Neural progenitor cell (in vitro differentiated cells): Measurements from ENCODE around the gene KIRREL3. TPM values are rescaled to one million over a fixed set of nuclear protein-coding genes. Genes with fewer than 3 reads are reported as not detected.

Source experiments
- DNase-seq: peaks from one replicate; pipeline ENCODE4 v3.0.0-alpha.2; 2016; ENCODE audit warnings: low spot score
- H2AFZ ChIP-seq: fragments of 200-600 bp; sonication (generic); replicated peaks from 2 replicates; pipeline ENCODE4 v1.6.1; 2016; ENCODE audit warnings: antibody characterized with exemption
- H3F3A ChIP-seq: fragments of 200-600 bp; sonication (generic); 2 replicates; pipeline ENCODE4 v1.6.1; 2016; ENCODE audit warnings: antibody characterized with exemption, low read depth
- H3K27ac ChIP-seq: fragments of 200-600 bp; sonication (generic); 2 replicates; pipeline ENCODE4 v1.5.1; 2016; ENCODE audit warnings: mild to moderate bottlenecking
- H3K27me3 ChIP-seq: fragments of 200-600 bp; sonication (generic); 2 replicates; pipeline ENCODE4 v1.6.1; 2016; ENCODE audit warnings: mild to moderate bottlenecking, moderate library complexity
- H3K36me3 ChIP-seq: fragments of 200-600 bp; sonication (generic); 2 replicates; pipeline ENCODE4 v1.5.1; 2016
- H3K4me1 ChIP-seq: fragments of 200-600 bp; sonication (generic); 2 replicates; pipeline ENCODE4 v1.6.1; 2016; ENCODE audit warnings: mixed run types
- H3K4me2 ChIP-seq: fragments of 200-600 bp; sonication (generic); 2 replicates; pipeline ENCODE4 v1.6.1; 2016
- H3K4me3 ChIP-seq: fragments of 200-600 bp; sonication (generic); 2 replicates; pipeline ENCODE4 v1.5.1; 2016
- H3K79me2 ChIP-seq: fragments of 200-600 bp; sonication (generic); 2 replicates; pipeline ENCODE4 v1.6.1; 2016; ENCODE audit warnings: low read depth
- H3K9ac ChIP-seq: fragments of 200-600 bp; sonication (generic); 2 replicates; pipeline ENCODE4 v1.6.1; 2016
- H3K9me3 ChIP-seq: fragments of 200-600 bp; sonication (generic); 2 replicates; pipeline ENCODE4 v1.5.1; 2016; ENCODE audit warnings: low read depth
- H4K20me1 ChIP-seq: fragments of 200-600 bp; sonication (generic); 2 replicates; pipeline ENCODE4 v1.6.1; 2016; ENCODE audit warnings: low read depth
- H3K27ac Mint-ChIP-seq: 3 replicates; pipeline ENCODE4 v1.8.0; 2021; ENCODE audit warnings: mixed read lengths
- H3K27me3 Mint-ChIP-seq: 2 replicates; pipeline ENCODE4 v1.8.0; 2022; ENCODE audit warnings: low read depth, mild to moderate bottlenecking, inconsistent platforms, moderate library complexity, mixed read lengths; ENCODE audit not compliant: insufficient read depth
- H3K36me3 Mint-ChIP-seq: 3 replicates; pipeline ENCODE4 v1.8.0; 2021; ENCODE audit warnings: mixed read lengths
- H3K4me1 Mint-ChIP-seq: 3 replicates; pipeline ENCODE4 v1.8.0; 2021; ENCODE audit warnings: mixed read lengths
- H3K4me3 Mint-ChIP-seq: 3 replicates; pipeline ENCODE4 v1.8.0; 2021; ENCODE audit warnings: mild to moderate bottlenecking, moderate library complexity, mixed read lengths
- H3K9me3 Mint-ChIP-seq: 3 replicates; pipeline ENCODE4 v1.8.0; 2020; ENCODE audit warnings: mixed read lengths
- EZH2 ChIP-seq: fragments of 200-600 bp; sonication (generic); IDR thresholded peaks from 2 replicates; pipeline ENCODE4 v1.6.1; 2017; ENCODE audit warnings: antibody characterized with exemption, mild to moderate bottlenecking, moderate library complexity
- EZH2phosphoT487 ChIP-seq: fragments of 200-600 bp; sonication (generic); IDR thresholded peaks from 2 replicates; pipeline ENCODE4 v1.6.1; 2017; ENCODE audit warnings: antibody characterized with exemption
- total RNA-seq: library from RNA; depleted of rRNA; stranded (reverse); fragments of >200 nt; gene quantifications from 2 replicates; pipeline ENCODE4 v1.2.3, GENCODE V29; 2015; ENCODE audit warnings: low replicate concordance
- TF ChIP-seq, protein P1 (sequence below): fragments of 200-600 bp; sonication (generic); IDR thresholded peaks from 2 replicates; pipeline ENCODE4 v1.5.1; 2017; ENCODE audit warnings: antibody characterized with exemption, mild to moderate bottlenecking

The KIRREL3 gene
- total RNA-seq, 1 donor from 2014 or later, result 1.1 TPM

- Mint-ChIP-seq H3K4me3 (no peak overlapping the region), H3K27ac (no peak overlapping the region), H3K9me3 (peaks cover 8% of the 10 kb centered on the region), H3K36me3 (no peaks in the 10 kb centered on the region), H3K27me3 (no peaks in the 10 kb centered on the region), H3K4me1 (peaks cover 3% of the 10 kb centered on the region)
- H2AFZ ChIP-seq, result peak overlapping the region; percentile 58
- H3K4me2 ChIP-seq, result no peak overlapping the region
- TF ChIP-seq, protein P1, sequence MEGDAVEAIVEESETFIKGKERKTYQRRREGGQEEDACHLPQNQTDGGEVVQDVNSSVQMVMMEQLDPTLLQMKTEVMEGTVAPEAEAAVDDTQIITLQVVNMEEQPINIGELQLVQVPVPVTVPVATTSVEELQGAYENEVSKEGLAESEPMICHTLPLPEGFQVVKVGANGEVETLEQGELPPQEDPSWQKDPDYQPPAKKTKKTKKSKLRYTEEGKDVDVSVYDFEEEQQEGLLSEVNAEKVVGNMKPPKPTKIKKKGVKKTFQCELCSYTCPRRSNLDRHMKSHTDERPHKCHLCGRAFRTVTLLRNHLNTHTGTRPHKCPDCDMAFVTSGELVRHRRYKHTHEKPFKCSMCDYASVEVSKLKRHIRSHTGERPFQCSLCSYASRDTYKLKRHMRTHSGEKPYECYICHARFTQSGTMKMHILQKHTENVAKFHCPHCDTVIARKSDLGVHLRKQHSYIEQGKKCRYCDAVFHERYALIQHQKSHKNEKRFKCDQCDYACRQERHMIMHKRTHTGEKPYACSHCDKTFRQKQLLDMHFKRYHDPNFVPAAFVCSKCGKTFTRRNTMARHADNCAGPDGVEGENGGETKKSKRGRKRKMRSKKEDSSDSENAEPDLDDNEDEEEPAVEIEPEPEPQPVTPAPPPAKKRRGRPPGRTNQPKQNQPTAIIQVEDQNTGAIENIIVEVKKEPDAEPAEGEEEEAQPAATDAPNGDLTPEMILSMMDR, result no peak
- TF ChIP-seq EZH2 (no peak), EZH2phosphoT487 (no peak)
- no peak overlapping the region for H3K27ac ChIP-seq
- no peaks in the 10 kb centered on the region for H3K27me3 ChIP-seq
- H3F3A ChIP-seq, result no peaks in the 10 kb centered on the region
- no peaks in the 10 kb centered on the region for H3K36me3 ChIP-seq
- no peak overlapping the region for H3K4me3 ChIP-seq
- H3K9me3 ChIP-seq, result no peaks in the 10 kb centered on the region
- no peak overlapping the region for H3K9ac ChIP-seq
- no peak for DNase-seq
- no peaks in the 10 kb centered on the region for H3K4me1 ChIP-seq
- no peaks in the 10 kb centered on the region for H4K20me1 ChIP-seq
- H3K79me2 ChIP-seq, result no peaks in the 10 kb centered on the region
Measured at GRCh38 chr11:127028648-127029047, 28.1 kb upstream of the KIRREL3 start.

DNA sequence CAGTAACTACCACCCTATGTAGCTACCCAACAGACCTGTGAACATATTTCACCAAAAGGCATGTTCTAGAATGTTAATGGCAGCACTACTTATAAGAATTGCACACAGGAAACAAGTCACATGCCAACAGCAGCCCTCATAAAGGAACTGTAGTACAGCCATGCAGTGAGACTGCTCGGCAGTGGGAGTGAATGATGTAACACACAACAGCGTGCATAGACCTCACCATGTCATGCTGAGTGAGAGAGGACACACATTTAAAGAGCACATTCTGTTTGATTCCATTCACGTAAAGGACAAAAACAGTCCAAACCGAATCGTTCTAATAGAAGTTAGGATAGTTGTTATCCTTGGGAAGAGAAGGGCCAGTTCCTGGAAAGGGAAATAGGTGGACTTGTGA, 27.2 kb upstream of the KIRREL3 start:
- Histone ChIP-seq H4K20me1 (no peaks in the 10 kb centered on the region), H2AFZ (no peak overlapping the region), H3K36me3 (no peaks in the 10 kb centered on the region), H3K27me3 (no peaks in the 10 kb centered on the region), H3F3A (no peaks in the 10 kb centered on the region), H3K4me3 (no peak overlapping the region), H3K79me2 (no peaks in the 10 kb centered on the region), H3K27ac (no peak overlapping the region), H3K4me2 (no peak overlapping the region), H3K9ac (no peak overlapping the region), H3K9me3 (no peaks in the 10 kb centered on the region), H3K4me1 (no peaks in the 10 kb centered on the region)
- no peak for TF ChIP-seq EZH2
- Mint-ChIP-seq H3K27ac (no peak overlapping the region), H3K27me3 (no peaks in the 10 kb centered on the region), H3K4me3 (no peak overlapping the region), H3K36me3 (no peaks in the 10 kb centered on the region), H3K4me1 (peaks cover 3% of the 10 kb centered on the region), H3K9me3 (peaks cover 6% of the 10 kb centered on the region)
- no peak for DNase-seq

DNA sequence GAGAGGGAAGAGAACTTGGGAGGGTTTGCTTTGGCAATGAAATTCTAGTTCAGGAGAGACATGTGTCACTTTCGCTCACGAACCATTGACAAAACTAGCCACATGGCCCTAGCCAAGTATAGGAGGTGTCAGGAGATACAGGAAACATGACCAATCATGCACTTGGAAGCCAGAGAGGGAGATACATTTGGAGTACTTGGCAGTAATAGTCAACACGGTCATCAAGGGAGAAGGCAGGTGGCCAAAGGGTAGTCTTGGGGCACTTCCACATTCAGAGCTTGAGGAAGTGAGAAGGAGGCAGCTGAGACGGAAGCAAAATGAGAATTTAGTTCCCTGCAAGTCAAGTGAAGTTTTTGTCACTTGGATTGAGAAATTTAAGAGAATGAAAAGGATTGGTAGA, 26.4 kb upstream of the KIRREL3 start:
- H2AFZ ChIP-seq, result no peak overlapping the region
- H4K20me1 ChIP-seq, result no peaks in the 10 kb centered on the region
- no peaks in the 10 kb centered on the region for H3K4me1 ChIP-seq
- H3K27me3 ChIP-seq, result no peaks in the 10 kb centered on the region
- H3K79me2 ChIP-seq, result no peaks in the 10 kb centered on the region
- DNase-seq, result no peak
- Mint-ChIP-seq H3K9me3 (peaks cover 4% of the 10 kb centered on the region), H3K4me3 (no peak overlapping the region), H3K27ac (no peak overlapping the region), H3K27me3 (no peaks in the 10 kb centered on the region), H3K4me1 (peaks cover 3% of the 10 kb centered on the region), H3K36me3 (no peaks in the 10 kb centered on the region)
- TF ChIP-seq, protein P1, result no peak
- no peak for TF ChIP-seq EZH2phosphoT487
- no peak for TF ChIP-seq EZH2
- no peaks in the 10 kb centered on the region for H3K9me3 ChIP-seq
- no peak overlapping the region for H3K4me2 ChIP-seq
- H3K27ac ChIP-seq, result no peak overlapping the region
- H3F3A ChIP-seq, result no peaks in the 10 kb centered on the region
- H3K9ac ChIP-seq, result no peak overlapping the region
- no peaks in the 10 kb centered on the region for H3K36me3 ChIP-seq
- H3K4me3 ChIP-seq, result no peak overlapping the region

- H3K4me1 ChIP-seq, result no peaks in the 10 kb centered on the region
- H3K9me3 ChIP-seq, result no peaks in the 10 kb centered on the region
- no peaks in the 10 kb centered on the region for H3K36me3 ChIP-seq
- H3K4me3 Mint-ChIP-seq, result no peak overlapping the region
- no peak overlapping the region for H2AFZ ChIP-seq
- H3K4me2 ChIP-seq, result no peak overlapping the region
- no peak overlapping the region for H3K27ac ChIP-seq
- H3K4me3 ChIP-seq, result no peak overlapping the region
- peaks cover 3% of the 10 kb centered on the region for H3K4me1 Mint-ChIP-seq
- H3K79me2 ChIP-seq, result no peaks in the 10 kb centered on the region
- H3K36me3 Mint-ChIP-seq, result no peaks in the 10 kb centered on the region
- H3K27ac Mint-ChIP-seq, result no peak overlapping the region
- no peaks in the 10 kb centered on the region for H3K27me3 Mint-ChIP-seq
- TF ChIP-seq, protein P1, result no peak
- TF ChIP-seq EZH2phosphoT487 (no peak), EZH2 (no peak)
- H3K9me3 Mint-ChIP-seq, result no peaks in the 10 kb centered on the region
- H3K9ac ChIP-seq, result no peak overlapping the region
- H4K20me1 ChIP-seq, result no peaks in the 10 kb centered on the region
- no peaks in the 10 kb centered on the region for H3K27me3 ChIP-seq
- H3F3A ChIP-seq, result no peaks in the 10 kb centered on the region
- no peak for DNase-seq
Measured at GRCh38 chr11:127023991-127024390, 23.4 kb upstream of the KIRREL3 start.
